HepG2 (cell line): Measurements from ENCODE around the gene CCDC57. TPM values are rescaled to one million over a fixed set of nuclear protein-coding genes. Genes with fewer than 3 reads are reported as not detected.
A peak's percentile ranks its signal among the peaks of the same experiment; 100 is the strongest.

Experiments
- ATAC-seq: fragments of 200-7000 bp; cut with Tn5 transposase; 3 replicates; pipeline ENCODE4 v1.9.1; 2020; ENCODE audit warnings: mild to moderate bottlenecking, moderate library complexity
- BruUV-seq: library from RNA; stranded (reverse); fragments of 400-500 nt; replicated peaks from 2 replicates; lab custom pipeline; 2021; lab: Mats Ljungman, UMichigan
- CTCF ChIA-PET: fragments of 300-600 bp; formaldehyde crosslinking; extraction: SDS; loops from one replicate; lab custom pipeline; 2021; ENCODE audit warnings: low total read pairs, inconsistent platforms, low intra/inter-chr PET ratio; lab: Yijun Ruan, JAX
- POLR2A ChIA-PET: fragments of 350-600 bp; sonication (Branson Sonifier 250); formaldehyde crosslinking; loops from one replicate; lab custom pipeline; 2020; ENCODE audit warnings: antibody characterized with exemption, inconsistent platforms; lab: Yijun Ruan, JAX
- DNase-seq: peaks from one replicate; pipeline ENCODE4 v3.0.0-alpha.2; 2015; ENCODE audit warnings: low spot score
- FAIRE-seq: peaks from 3 replicates; lab custom pipeline; 2011; peaks lifted over from hg19 to GRCh38; lab: Jason Lieb, UNC
- H2AFZ ChIP-seq: one replicate; pipeline ENCODE4 v1.6.1; 2011; ENCODE audit warnings: low read length, inconsistent platforms
- H3K27ac ChIP-seq: fragments of 300-600 bp; 3 replicates; pipeline ENCODE4 v1.8.0; 2011; ENCODE audit warnings: mixed run types, mild to moderate bottlenecking, mixed read lengths, low read length, inconsistent platforms; ENCODE audit not compliant: insufficient read depth; ENCODE audit errors: extremely low read length
- H3K27me3 ChIP-seq, 2 experiments: fragments of 200-600 bp in 1 of 2; 2 replicates in 1 of 2; 3 replicates in 1 of 2; pipeline versions ENCODE4 v1.6.0 to v1.8.0; 2011; ENCODE audit warnings: low read length in 2 of 2, mild to moderate bottlenecking in 2 of 2, moderate library complexity in 2 of 2, inconsistent platforms in 1 of 2; ENCODE audit not compliant: insufficient read depth in 2 of 2, control insufficient read depth in 1 of 2
- H3K36me3 ChIP-seq, 2 experiments: fragments of 200-600 bp in 1 of 2; replicated peaks in 1 of 2; 2 replicates in 1 of 2; 3 replicates in 1 of 2; pipeline versions ENCODE4 v1.5.1 to v1.8.0; 2011; ENCODE audit warnings: low read length in 2 of 2, inconsistent platforms in 1 of 2; ENCODE audit not compliant: insufficient read depth in 2 of 2, control insufficient read depth in 1 of 2
- H3K4me1 ChIP-seq: 2 replicates; pipeline ENCODE4 v1.5.1; 2012; ENCODE audit warnings: low read length, inconsistent platforms; ENCODE audit not compliant: insufficient read depth
- H3K4me2 ChIP-seq: 2 replicates; pipeline ENCODE4 v1.6.0; 2011; ENCODE audit warnings: low read depth, low read length, inconsistent platforms
- H3K4me3 ChIP-seq, 3 experiments: fragments of 200-600 bp in 1 of 3; sonication (generic), shearing (Covaris generic) in 1 of 3; replicated peaks in 1 of 3; 2 replicates each; pipeline ENCODE4 v1.5.1; 2011 to 2016; ENCODE audit warnings: low read length in 3 of 3, inconsistent platforms in 2 of 3, low read depth in 2 of 3, mild to moderate bottlenecking in 2 of 3, control low read depth in 1 of 3, mixed read lengths in 1 of 3; ENCODE audit not compliant: insufficient read depth in 1 of 3
- H3K79me2 ChIP-seq: one replicate; pipeline ENCODE4 v1.6.1; 2011; ENCODE audit warnings: low read length, inconsistent platforms; ENCODE audit not compliant: insufficient read depth
- H3K9ac ChIP-seq: 2 replicates; pipeline ENCODE4 v1.6.0; 2011; ENCODE audit warnings: mild to moderate bottlenecking, low read depth, low read length, inconsistent platforms; ENCODE audit not compliant: insufficient read depth
- H3K9me3 ChIP-seq: 2 replicates; pipeline ENCODE4 v1.5.1; 2012; ENCODE audit warnings: mild to moderate bottlenecking, low read length
- H4K20me1 ChIP-seq: 2 replicates; pipeline ENCODE4 v1.6.0; 2011; ENCODE audit warnings: inconsistent platforms, mild to moderate bottlenecking, low read length, moderate library complexity; ENCODE audit not compliant: insufficient read depth
- DNMT1 ChIP-seq: sonication (generic); formaldehyde crosslinking; IDR thresholded peaks from 2 replicates; pipeline ENCODE4 v1.5.1; 2020; ENCODE audit warnings: mild to moderate bottlenecking, missing genetic modification reagents
- HMG20A ChIP-seq: IDR thresholded peaks from 2 replicates; pipeline ENCODE4 v1.6.1; 2016; ENCODE audit warnings: borderline replicate concordance
- HOXA3 ChIP-seq: sonication (generic); formaldehyde crosslinking; IDR thresholded peaks from 2 replicates; pipeline ENCODE4 v1.5.0; 2020; ENCODE audit warnings: missing genetic modification reagents
- NRL ChIP-seq: sonication (generic); formaldehyde crosslinking; IDR thresholded peaks from 2 replicates; pipeline ENCODE4 v1.5.0; 2020; ENCODE audit warnings: missing genetic modification reagents, mild to moderate bottlenecking, moderate library complexity, borderline replicate concordance
- PTBP1 ChIP-seq: fragments of 200-400 bp; formaldehyde crosslinking; IDR thresholded peaks from 2 replicates; pipeline ENCODE4 v1.6.1; 2018; ENCODE audit warnings: low read length, low read depth; ENCODE audit not compliant: poor library complexity, severe bottlenecking
- REPIN1 ChIP-seq: sonication (generic); formaldehyde crosslinking; IDR thresholded peaks from 2 replicates; pipeline ENCODE4 v1.8.0; 2022; ENCODE audit warnings: missing genetic modification reagents, low read depth, mild to moderate bottlenecking, borderline replicate concordance
- RNF219 ChIP-seq: sonication (generic); formaldehyde crosslinking; IDR thresholded peaks from 2 replicates; pipeline ENCODE4 v1.5.0; 2020; ENCODE audit warnings: mild to moderate bottlenecking, missing genetic modification reagents
- SP1 ChIP-seq, 2 experiments: fragments of 450-650 bp in 1 of 2; sonication (generic) in 1 of 2; formaldehyde crosslinking in 1 of 2; IDR thresholded peaks; 2 replicates each; pipeline versions ENCODE4 v1.4.0 to v1.6.1; 2016 to 2020; ENCODE audit warnings: missing genetic modification reagents in 1 of 2
- SSRP1 ChIP-seq: IDR thresholded peaks from 2 replicates; pipeline ENCODE4 v1.6.1; 2016; ENCODE audit warnings: control low read depth
- TAF1 ChIP-seq: sonication (generic); formaldehyde crosslinking; IDR thresholded peaks from 2 replicates; pipeline ENCODE4 v1.4.0; 2020; ENCODE audit warnings: missing genetic modification reagents
- XBP1 ChIP-seq: sonication (generic); formaldehyde crosslinking; IDR thresholded peaks from 2 replicates; pipeline ENCODE4 v1.5.0; 2020; ENCODE audit warnings: missing genetic modification reagents
- ZBTB14 ChIP-seq: sonication (generic); formaldehyde crosslinking; IDR thresholded peaks from 2 replicates; pipeline ENCODE4 v1.4.0; 2020; ENCODE audit warnings: missing genetic modification reagents
- ZNF234 ChIP-seq: sonication (generic); formaldehyde crosslinking; conservative IDR thresholded peaks from 2 replicates; pipeline ENCODE4 v1.5.1; 2020; ENCODE audit warnings: mild to moderate bottlenecking, missing genetic modification reagents
- ZNF335 ChIP-seq: sonication (generic); formaldehyde crosslinking; IDR thresholded peaks from 2 replicates; pipeline ENCODE4 v1.4.0; 2020; ENCODE audit warnings: missing genetic modification reagents
- ZNF350 ChIP-seq: sonication (generic); formaldehyde crosslinking; IDR thresholded peaks from 2 replicates; pipeline ENCODE4 v1.4.0; 2020; ENCODE audit warnings: mild to moderate bottlenecking, low read depth, missing genetic modification reagents, borderline replicate concordance
- ZNF691 ChIP-seq: sonication (generic); formaldehyde crosslinking; IDR thresholded peaks from 2 replicates; pipeline ENCODE4 v1.4.0; 2020; ENCODE audit warnings: missing genetic modification reagents, low read depth, mild to moderate bottlenecking, borderline replicate concordance
- ZNF782 ChIP-seq: sonication (generic); formaldehyde crosslinking; IDR thresholded peaks from 2 replicates; pipeline ENCODE4 v1.4.0; 2020; ENCODE audit warnings: missing genetic modification reagents, mild to moderate bottlenecking, borderline replicate concordance
- ZSCAN31 ChIP-seq: sonication (generic); formaldehyde crosslinking; IDR thresholded peaks from 2 replicates; pipeline ENCODE4 v1.5.0; 2020; ENCODE audit warnings: low read depth, mild to moderate bottlenecking, missing genetic modification reagents
- WGBS: methylation state at CpG from one replicate; pipeline ENCODE4 v1.1.6; 2017; ENCODE audit warnings: low lambda C conversion rate; 5-methylcytosine and 5-hydroxymethylcytosine counted together
- in situ Hi-C: cut with HindIII; loops from 2 replicates; pipeline ENCODE4 v1.10.0; 2017; ENCODE audit warnings: low pct_unique_long_range_greater_than_20kb; ENCODE audit not compliant: extremely low pct_ligation_motif_present
- intact Hi-C: fragments of 100-400 bp; cut with micrococcal nuclease; formaldehyde crosslinking; loops from one replicate; pipeline ENCODE4 v1.10.0; 2022; ENCODE audit not compliant: unreplicated experiment
- polyA plus RNA-seq, 8 experiments: library from polyadenylated mRNA; depleted of rRNA in 3 of 8; stranded (reverse) in 7 of 8; unstranded in 1 of 8; fragments of >200 nt; fragmentation: Illumina TruSeq in 4 of 8; extraction: Trizol in 4 of 8; gene quantifications; 2 replicates each; pipeline versions ENCODE4 v1.2.1 to v1.2.3, GENCODE V29; 2011 to 2016; ENCODE audit warnings: low read depth in 4 of 8, missing spikeins in 1 of 8, mixed read lengths in 1 of 8; ENCODE audit not compliant: insufficient read depth in 1 of 8
- total RNA-seq, 5 experiments: library from RNA; depleted of rRNA; stranded (reverse); fragments of >200 nt; fragmentation: Illumina TruSeq; extraction: Trizol; gene quantifications; 2 replicates each; pipeline ENCODE4 v1.2.3, GENCODE V29; 2016; ENCODE audit warnings: low read depth in 1 of 5

CCDC57 gene
- total and polyA plus RNA-seq, 2 of the 13 experiments (the other 11 are each of a cell fraction or from before 2014, with no cell fraction given) = 59.3 to 59.9 TPM

GRCh38 chr17:82064433-82065192 lies 148.0 kb downstream of the CCDC57 start:
- H3K27ac ChIP-seq = peak overlapping the region; percentile 64
- 4% methylated on average over 14 of the region's 36 CpGs for WGBS
- intact Hi-C loops (no loop called here), in situ Hi-C loops (no loop called here)
- peaks cover 21 to 40% of the 10 kb centered on the region in 2 experiments for H3K36me3 ChIP-seq
- peaks cover 28% of the 10 kb centered on the region for H3K4me1 ChIP-seq
- ChIA-PET POLR2A (interaction anchor here (0.6 to 3.4 kb wide), 7 partner anchors 8 to 42 kb away, joined by 3 to 14 read pairs (median 4); partner anchors contain the start of gene DCXR), CTCF (no interaction called here)
- H3K9me3 ChIP-seq = no peaks in the 10 kb centered on the region
- FAIRE-seq = peak; percentile 23
- ATAC-seq = peak; percentile 44
- H3K4me2 ChIP-seq = peak overlapping the region; percentile 96
- peaks cover 20% of the 10 kb centered on the region for H3K79me2 ChIP-seq
- no peak overlapping the region for H2AFZ ChIP-seq
- no peaks in the 10 kb centered on the region for H3K27me3 ChIP-seq
- BruUV-seq = TSS peak; percentile 65
- peak overlapping the region; percentile 95 for H3K9ac ChIP-seq
- peak overlapping the region; percentile 69 to 99 (median 92) for H3K4me3 ChIP-seq
- DNase-seq = peak; percentile 38
- H4K20me1 ChIP-seq = no peaks in the 10 kb centered on the region
- TF ChIP-seq DNMT1 (0 out of 2 replicates have a peak, but pooled peaks have one; percentile 17), ZSCAN31 (CRISPR knock-in tag) (peak; percentile 74; the same call in 1 of the 2 replicates), ZNF782 (CRISPR knock-in tag) (0 out of 2 replicates have a peak, but pooled peaks have one; percentile 28), ZNF691 (CRISPR knock-in tag) (0 out of 2 replicates have a peak, but pooled peaks have one; percentile 19), ZBTB14 (CRISPR knock-in tag) (0 out of 2 replicates have a peak, but pooled peaks have one; percentile 11), PTBP1 (peak; percentile 77), HMG20A (CRISPR knock-in tag) (no peak), RNF219 (CRISPR knock-in tag) (no peak), NRL (no peak), SSRP1 (CRISPR knock-in tag) (no peak), ZNF335 (CRISPR knock-in tag) (peak; percentile 8; the same call in 1 of the 2 replicates), ZNF234 (CRISPR knock-in tag) (no peak), XBP1 (CRISPR knock-in tag) (no peak), ZNF350 (peak; percentile 16; the same call in 1 of the 2 replicates), REPIN1 (CRISPR knock-in tag) (0 out of 2 replicates have a peak, but pooled peaks have one; percentile 22), SP1 (IDR thresholded peaks at IDR 0.05) (no peak), SP1 (CRISPR knock-in tag; IDR thresholded peaks at IDR 0.05) (0 out of 2 replicates have a peak, but pooled peaks have one; percentile 21), HOXA3 (CRISPR knock-in tag) (peak; percentile 31; the same call in 1 of the 2 replicates), TAF1 (CRISPR knock-in tag) (no peak)
